Stimulated activated CD8-positive, alpha-beta memory T cell treated with anti-CD3 and anti-CD28 coated beads, Interleukin-4, amount 100 ng/mL, for 1 hour (primary cell): ENCODE measurements around the gene FBXO11.
"Not testable (repeated sequence)": the region's sequence is repeated elsewhere in the genome, so short reads cannot be mapped to it uniquely, and the experiment has no call there.

Experiments
- DNase-seq, 2 donors: peaks; one replicate each; pipeline ENCODE4 v3.0.0-alpha.2; 2020; ENCODE audit warnings: low read depth in 2 of 2, low spot score in 1 of 2

Gene FBXO11

GRCh38 chr2:47906157-47907038 lies at the start of gene FBXO11:
FBXO11 (minus strand) TSS chr2:47906498; CDS start chr2:47905720, 778 bp downstream.
- peak; percentile 89 to 91 for DNase-seq

- no peak for DNase-seq
Measured at GRCh38 chr2:47950340-47951301, 44.3 kb upstream of the FBXO11 start.

GRCh38 chr2:47946593-47946992 lies 40.3 kb upstream of the FBXO11 start:
- DNase-seq: no peak

GRCh38 chr2:47945046-47945781 lies 38.9 kb upstream of the FBXO11 start:
- DNase-seq: no peak

GRCh38 chr2:47941936-47942335 lies 35.6 kb upstream of the FBXO11 start:
- DNase-seq: no peak

GRCh38 chr2:47937677-47938076 lies 31.4 kb upstream of the FBXO11 start:
- no peak for DNase-seq

GRCh38 chr2:47935071-47935470 lies 28.8 kb upstream of the FBXO11 start:
- no peak for DNase-seq

- no peak for DNase-seq
Measured at GRCh38 chr2:47918043-47918442, 11.7 kb upstream of the FBXO11 start.

- DNase-seq: no peak
Measured at GRCh38 chr2:47917276-47917961, 11.1 kb upstream of the FBXO11 start.

GRCh38 chr2:47916412-47916811 lies 10.1 kb upstream of the FBXO11 start:
- DNase-seq: no peak

GRCh38 chr2:47910662-47911061 lies 4.4 kb upstream of the FBXO11 start:
- not testable (repeated sequence) for DNase-seq

GRCh38 chr2:47908682-47909081 lies 2.4 kb upstream of the FBXO11 start:
- no peak for DNase-seq

- no peak for DNase-seq
Measured at GRCh38 chr2:47907039-47907781, 912 bp upstream of the FBXO11 start.

GRCh38 chr2:47905386-47906156 lies 727 bp downstream of the FBXO11 start:
- peak in 1 of 2 donors; percentile 19 for DNase-seq

- DNase-seq: no peak
Measured at GRCh38 chr2:47903781-47904490, 2.4 kb downstream of the FBXO11 start.

GRCh38 chr2:47901892-47902291 lies 4.4 kb downstream of the FBXO11 start:
- DNase-seq: not testable (repeated sequence)

GRCh38 chr2:47900857-47901256 lies 5.4 kb downstream of the FBXO11 start:
- no peak for DNase-seq
